GM03348 (cell line): ENCODE measurements around the gene CTNNA1.

Experiments
- DNase-seq: peaks from one replicate; pipeline ENCODE4 v3.0.0; 2012; ENCODE audit warnings: low spot score

The CTNNA1 gene

DNA sequence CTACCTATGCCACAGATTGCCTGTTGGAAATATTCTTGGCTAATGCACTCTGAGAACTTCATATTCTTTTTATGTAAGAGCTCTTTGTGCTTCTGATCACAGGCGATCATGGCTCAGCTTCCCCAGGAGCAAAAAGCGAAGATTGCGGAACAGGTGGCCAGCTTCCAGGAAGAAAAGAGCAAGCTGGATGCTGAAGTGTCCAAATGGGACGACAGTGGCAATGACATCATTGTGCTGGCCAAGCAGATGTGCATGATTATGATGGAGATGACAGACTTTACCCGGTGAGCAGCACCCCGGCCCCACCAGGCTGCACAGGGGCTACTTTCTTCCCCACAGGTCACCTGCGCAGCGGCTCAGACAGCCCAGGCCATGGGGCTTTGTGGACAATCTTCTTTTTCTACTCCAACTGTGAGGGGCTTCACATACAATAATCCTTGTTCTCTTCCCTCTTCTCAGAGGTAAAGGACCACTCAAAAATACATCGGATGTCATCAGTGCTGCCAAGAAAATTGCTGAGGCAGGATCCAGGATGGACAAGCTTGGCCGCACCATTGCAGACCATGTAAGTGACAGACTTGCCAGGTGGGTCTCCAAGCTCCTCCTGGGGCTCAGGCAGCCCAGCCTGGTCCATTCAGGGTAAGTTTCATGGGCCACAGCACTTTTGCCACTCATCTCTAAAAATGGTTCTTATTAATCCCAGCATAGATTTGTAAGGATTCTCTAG is 177.3 kb downstream of the CTNNA1 start:
- DNase-seq: no peak

DNA sequence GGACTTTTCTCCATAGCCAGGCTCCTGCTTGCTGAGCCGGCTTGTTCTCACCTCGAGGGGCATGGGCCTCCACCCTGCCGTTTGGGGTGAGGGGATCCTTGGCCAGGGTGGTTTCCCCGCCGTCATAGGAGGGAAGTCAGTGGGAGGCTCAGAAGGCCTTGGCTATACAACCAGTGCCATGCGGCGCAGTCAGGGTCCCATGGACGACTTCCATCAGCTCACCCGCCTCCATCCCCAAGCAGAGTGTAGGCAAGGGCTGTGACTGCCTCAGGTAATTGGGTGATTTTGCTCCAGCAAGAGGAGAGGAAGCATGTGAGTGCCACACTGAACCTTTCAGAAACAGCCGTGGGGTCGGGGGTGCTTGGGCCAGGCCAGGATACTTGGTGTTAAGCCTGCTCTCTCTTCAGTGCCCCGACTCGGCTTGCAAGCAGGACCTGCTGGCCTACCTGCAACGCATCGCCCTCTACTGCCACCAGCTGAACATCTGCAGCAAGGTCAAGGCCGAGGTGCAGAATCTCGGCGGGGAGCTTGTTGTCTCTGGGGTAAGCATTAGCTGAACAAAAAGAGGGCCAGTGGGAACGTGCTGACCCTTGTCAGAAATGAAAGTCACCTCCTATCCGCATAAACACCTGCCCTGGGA is 179.1 kb downstream of the CTNNA1 start:
- DNase-seq: no peak

DNA sequence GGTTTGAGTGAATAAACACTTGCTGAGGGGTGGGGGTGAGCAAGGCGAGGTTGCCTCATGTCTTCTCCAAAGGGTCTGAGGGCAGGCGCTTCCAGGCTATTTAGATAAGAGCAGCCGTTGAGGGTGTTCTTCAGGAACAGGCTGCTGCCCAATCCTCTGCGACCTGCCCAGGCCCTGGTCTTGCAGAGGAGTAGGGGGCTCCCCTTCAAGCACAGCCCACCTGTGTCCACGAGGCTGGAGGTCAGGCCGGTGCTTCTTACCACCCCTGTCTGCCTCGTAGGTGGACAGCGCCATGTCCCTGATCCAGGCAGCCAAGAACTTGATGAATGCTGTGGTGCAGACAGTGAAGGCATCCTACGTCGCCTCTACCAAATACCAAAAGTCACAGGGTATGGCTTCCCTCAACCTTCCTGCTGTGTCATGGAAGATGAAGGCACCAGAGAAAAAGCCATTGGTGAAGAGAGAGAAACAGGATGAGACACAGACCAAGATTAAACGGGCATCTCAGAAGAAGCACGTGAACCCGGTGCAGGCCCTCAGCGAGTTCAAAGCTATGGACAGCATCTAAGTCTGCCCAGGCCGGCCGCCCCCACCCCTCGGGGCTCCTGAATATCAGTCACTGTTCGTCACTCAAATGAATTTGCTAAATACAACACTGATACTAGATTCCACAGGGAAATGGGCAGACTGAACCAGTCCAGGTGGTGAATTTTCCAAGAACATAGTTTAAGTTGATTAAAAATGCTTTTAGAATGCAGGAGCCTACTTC is 180.5 kb downstream of the CTNNA1 start:
- DNase-seq: no peak

DNA sequence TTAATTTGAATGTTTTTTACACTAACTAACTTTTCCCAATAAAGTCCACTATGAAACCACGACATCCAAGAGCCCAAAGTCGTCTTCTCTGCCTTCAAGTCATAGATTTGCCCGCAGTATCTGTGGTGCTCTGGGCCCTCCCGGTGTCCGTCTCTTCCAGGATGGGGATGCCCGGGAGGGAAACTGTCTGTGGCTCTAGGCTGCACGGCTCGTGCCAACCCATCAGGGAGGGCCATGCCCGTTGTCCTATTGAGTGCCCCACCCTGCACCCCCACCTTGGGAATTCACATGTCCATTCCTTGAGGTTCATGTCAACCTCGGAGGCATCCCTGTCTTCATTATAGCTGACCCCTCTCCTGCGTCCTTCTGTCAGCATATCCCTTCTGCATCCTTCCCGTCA is 181.7 kb downstream of the CTNNA1 start:
- DNase-seq: no peak

DNA sequence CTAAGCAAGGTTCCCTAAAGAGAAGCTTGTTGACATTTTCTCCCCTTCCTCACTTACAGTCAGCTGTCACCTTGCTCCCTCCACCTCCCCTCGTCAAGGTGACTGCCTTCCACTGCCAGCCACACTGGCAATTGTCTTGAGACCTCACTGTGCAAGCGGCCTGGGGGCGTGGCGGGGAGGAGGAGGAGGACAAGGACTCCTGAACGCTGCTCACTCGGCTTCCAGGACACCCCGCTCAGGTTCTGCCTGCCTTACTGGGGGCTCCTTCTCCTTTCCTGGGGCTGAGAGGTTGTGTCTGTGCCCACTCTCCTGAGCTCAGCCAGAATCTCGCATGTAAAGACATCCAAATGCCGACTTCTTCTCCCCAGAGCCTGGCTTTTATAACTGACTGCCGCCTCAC is 182.2 kb downstream of the CTNNA1 start:
- DNase-seq: no peak

DNA sequence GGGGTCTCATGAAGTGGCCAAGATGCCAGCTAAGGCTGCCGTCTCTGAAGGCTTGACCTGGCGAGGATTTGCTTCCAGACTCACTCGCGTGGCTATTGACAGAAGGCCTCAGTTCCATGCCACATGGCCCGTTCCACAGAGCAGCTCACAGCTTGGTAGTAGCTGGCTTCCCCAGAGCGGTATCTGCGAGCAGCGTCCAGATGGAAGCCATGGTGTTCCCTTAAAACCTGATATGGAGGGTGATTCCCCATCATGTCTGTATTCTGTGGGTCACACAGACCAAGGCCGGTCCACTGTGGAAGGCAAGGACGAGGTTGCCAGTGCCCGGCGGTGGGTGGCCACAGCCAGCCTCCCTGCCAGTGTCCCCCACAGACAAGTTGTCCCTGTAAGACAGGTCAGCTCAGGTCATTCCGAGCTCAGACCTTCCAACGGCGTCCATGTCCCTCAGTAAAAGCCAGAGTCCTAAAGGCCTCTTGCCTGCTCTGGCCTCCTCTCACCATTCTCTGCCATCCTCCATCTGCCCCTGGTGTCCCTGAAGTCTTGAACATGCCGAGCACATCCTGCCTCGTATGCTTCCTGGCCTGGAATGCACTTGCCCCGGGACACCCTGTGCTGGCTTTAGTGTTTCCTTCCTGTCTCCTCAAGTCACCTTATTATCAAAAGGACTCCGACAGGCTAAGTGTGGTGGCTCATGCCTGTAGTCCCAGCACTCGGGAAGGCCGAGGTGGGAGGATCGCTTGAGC is 183.2 kb downstream of the CTNNA1 start:
- DNase-seq: no peak

DNA sequence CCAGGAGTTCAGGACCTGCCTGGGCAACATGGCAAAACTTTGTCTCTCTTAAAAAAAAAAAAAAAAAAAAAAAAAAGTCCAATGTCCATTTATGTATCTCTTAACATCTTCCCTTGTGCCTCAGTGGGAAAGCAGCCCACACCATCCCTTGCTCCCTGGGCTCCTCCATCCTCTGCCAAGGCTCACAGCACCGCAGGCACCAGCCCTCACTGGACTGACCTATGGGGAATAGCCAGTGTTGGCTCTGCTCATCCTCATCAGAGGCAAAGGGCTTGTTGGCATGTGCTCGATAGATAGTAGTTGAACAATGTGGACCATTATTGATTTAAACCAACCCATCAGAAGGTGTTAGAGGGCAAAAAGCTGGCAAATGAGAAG is 183.7 kb downstream of the CTNNA1 start:
- no peak for DNase-seq

DNA sequence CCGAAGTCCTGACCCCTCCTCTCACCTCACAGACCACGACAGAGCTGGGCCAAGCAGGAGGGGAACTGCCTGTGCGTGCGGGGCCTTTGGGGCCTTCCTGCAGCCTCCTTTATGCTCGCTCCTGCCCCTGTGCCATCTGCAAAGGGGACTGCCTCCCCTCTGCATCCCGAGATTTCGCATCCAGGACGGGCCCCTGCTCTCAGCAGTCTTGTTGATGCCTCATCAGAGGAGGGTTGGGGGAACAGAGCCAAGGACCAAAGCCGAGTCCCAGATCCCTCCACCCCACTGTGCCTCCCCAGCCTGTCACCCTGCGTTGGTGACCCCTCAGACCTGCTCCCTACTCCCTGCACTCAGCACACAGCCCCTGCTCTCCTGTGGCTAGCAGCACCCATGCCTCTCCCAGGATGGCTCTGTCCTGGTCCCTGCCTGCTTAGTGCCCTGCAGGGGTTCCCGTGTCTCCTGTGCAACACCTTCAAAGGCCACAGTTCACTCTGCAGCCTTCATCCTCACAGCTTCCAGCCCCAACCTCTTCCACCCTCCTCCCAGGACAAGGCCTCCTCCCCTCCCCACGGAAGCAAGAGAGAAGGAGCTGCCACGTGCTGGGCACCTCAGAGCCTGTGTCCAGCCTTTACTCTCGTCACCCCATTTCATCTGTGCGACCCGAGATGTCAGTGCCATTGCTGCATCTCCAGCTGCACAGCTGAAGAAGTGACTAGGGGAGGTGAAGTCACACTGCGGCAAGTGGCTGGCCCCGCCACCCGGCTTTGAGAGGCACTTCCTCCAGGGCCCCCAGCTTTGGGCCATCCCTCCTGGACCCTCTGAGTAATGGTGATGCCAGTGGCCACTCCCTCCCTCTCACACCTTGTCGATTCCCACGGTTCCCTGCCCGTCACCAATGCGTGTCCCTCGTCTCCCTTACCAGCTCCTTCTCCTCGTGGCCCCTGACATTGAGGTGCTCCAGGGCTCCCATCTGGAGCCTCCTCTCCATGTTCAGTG is 184.5 kb downstream of the CTNNA1 start:
- no peak for DNase-seq

DNA sequence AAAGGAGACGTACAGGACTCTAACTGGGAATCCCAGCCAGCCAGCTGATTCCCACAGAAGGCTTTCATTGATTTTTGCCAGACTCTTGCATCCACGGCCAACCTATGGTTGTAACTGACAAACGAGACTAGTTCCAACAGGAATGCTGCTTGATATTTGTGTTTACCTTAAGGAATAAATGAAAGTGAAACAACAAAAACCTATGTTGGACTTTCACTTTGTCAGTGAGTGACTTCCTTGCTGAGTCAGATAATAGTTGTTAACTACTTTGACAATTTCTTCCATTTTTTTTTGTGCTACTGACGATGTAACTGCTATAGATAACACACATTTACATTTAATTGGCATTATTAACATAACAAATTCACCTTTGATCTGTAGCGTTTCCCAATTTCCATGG is 185.3 kb downstream of the CTNNA1 start:
- DNase-seq: no peak

DNA sequence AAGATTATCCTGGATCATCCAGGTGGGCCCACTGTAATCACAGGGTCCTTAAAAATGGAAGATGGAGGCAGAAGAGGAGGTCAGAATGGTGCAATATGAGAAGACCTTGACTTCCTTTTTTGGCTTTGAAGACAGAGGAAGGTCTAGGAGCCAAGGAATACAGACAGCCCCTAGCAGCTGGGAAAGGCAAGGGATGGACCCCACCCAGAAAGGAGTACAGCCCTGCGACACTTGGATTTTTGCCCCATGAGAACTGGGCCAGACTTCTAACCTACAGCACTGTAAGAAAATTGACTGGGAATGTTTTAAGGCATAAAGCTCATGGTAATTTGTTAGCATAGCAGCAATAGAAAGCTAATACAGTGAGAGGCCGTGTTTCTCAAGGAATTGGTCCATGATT is 188.8 kb downstream of the CTNNA1 start:
- no peak for DNase-seq

DNA sequence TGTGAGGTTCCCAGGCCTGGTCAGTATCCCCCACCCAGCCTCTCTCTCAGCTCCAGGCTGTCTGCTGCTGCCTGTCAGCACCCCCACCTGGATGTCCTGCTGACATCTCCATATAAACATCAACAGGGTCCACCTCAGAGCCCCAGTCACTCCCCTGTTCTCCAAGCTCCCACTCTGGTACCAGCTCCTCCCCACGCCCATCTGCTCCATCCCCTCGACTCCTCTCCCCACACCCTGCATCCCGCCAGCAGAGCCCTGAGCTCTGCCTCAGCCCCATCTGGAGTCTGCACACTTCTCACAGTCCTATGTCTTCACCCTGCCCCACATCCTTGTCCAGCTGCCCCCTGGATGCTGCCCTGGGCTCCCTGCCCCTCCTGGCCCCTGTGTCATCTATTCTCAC is 189.6 kb downstream of the CTNNA1 start:
- no peak for DNase-seq

DNA sequence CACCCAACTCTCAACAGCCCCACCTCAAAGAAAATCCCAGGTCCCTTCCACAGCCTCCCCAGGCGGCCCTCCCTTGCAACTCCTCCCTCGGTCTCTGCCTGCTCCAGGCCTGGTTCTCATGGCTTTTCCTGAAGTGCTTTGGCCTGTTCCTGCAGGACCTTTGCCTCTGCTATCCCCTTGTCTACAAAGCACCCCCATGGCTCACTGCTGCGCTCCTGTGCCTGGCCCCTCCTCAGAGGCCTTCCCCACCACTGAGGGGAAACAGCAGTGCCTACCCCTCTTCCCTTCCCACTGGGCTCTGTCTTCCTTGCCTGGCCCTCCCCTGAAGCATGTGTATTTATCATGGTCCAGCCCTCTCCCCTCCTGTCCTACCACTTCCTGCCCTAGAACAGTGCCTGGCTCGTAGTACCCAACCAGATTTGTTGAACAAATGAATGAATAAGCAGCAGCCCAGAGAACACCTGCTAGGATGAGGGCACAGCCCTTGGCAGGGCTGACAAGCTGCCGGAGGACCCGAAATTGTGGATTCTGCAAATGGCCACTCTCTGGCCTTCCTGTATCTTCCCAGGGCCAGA is 190.5 kb downstream of the CTNNA1 start:
- no peak for DNase-seq

DNA sequence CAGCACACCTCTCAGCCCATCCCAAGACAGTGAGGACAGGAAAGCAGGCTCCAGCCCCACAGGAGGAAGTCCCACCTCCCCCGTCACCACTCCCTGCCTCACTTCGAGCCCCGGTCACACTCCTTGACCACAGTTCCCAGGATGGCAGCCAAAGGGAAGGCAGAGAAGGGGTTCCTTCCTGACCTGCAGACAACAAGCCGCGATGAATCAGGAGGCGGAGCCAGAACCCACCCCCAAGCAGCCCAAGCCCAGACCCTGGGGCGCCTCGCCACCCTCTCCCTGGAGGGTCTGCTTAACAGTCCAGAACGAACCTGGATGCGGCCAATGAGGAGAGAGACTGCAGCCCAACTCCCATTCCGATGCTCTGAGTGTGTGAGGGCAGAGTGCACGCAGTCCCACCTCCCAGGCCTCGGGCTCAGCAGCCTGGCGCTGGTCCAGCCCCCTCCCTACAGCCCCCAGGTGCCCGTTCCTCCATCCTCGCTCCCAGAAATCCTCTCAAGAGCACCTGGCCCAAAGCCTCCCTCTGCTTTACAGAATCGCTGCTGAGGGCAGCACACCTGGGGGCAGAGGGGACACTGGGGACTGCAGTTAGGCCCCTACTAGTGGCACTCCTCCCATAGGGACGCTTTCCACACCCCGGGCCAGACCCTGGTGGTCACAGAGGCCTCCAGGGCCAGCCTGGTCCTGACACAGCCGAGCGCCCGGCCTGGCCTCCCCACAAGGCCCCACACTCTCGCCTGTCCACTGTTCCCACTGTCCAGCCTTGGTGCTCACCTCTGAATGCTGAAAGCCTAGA is 191.5 kb downstream of the CTNNA1 start:
- DNase-seq: no peak

DNA sequence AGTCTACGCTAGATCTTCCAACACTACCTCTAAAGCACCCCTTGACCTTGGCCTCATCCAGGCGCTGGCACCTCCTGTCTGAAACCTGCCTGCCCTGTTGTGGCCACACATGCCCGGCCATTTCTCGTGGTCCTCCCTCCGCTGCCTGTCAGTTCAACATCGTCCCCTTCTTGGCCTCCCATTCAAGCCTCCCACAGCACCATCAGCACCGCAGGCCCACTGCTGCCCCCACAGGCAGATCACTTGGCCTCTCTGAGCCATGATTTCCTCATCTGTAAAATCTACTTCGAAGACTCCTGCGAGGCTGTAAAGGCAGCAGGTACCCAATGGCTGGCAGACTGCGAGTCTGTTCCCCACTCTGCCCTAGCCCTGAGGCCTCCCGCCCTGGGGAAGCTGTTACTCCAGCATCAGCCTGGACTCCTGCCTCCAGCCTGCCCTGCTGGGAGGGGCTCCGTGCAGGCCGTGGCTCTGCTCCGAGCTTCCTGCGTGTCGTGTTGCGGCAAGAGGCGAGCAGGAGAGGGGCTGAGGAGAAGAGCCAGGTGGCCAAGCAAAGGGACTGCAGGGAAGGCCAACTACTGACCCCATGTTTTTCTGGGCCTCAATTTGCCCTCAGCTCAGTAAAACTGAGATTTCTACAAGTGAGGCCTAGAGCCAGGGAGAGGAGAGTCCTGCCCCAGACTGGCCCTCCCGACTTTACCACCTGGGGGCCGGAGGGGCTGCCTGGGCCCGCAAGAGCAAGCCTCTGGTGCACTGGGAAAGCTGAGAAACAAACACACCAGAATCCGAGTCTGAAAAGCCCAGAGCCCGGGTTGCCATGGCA is 192.4 kb downstream of the CTNNA1 start:
- no peak for DNase-seq

DNA sequence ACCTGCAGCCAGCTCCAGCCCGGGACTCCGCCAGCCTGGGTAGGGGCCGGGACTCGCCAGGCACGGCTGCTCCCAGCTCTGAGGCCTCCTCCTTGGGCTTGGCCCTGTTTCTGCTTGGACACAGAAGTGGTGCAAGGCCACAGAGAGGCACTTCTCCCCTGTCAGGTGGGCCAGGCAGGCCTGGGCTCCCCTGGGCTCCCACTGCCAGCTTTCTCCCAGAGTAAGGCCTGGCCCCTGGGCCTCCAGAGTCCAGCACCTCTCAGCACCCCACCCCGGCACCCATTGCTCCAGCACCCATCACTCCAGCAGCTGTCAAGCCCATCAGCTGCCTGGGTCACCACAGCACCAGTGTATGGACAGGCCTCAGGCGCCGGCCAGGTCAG is 193.0 kb downstream of the CTNNA1 start:
- no peak for DNase-seq

DNA sequence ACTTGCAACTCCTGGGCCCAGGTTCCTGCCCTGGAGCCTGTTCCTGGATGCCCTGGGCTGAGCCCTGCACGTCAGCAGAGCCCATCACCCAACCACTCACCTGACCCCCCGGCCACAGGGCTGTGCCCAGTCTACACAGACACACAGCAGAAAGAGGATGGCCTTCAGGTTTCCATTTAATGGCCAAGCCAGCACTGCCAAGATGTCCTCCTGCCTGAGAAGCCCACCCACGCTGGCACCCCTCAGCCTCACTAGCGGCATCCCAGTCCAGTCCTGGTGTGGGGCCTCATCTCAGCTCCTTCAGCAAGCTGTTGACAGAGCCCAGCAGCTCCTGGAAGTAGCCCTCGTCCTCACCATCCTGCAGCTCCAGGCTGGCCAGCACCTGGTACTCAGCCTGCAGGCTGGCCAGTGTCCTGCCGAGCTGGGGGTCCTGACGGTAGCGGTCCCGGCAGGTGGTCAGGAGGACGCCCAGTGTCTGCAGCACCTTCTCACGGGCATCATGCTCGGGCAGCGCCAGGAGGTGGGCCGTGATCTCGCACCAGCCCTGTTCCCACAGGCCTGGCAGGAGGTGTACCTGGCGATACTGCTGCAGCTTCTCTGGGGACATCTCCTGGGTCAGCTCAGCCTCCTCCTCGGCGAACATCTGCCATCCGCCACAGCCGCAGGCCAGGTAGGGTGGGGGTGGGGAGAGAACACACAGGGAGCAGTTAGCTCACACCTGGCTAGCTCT is 193.8 kb downstream of the CTNNA1 start:
- no peak for DNase-seq

DNA sequence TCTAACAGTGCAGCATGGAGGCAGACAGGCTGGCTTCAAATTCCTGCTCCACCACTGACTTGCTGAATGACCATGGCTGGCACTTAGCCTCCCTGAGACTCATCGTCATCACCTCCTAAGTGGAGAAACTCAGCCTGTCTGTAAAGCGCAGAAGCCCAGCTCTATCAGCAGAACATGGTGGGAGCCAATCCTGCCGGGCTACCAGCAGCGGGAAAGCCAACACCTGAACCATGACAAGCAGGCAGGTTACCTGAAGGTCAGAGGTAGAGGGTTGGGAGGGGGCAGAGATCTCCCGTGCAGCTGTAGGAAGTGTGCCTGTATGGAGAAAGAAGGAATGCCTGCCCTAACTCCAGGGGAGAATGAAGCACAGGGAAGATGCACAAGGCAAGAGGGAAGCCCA is 194.6 kb downstream of the CTNNA1 start:
- DNase-seq: no peak

DNA sequence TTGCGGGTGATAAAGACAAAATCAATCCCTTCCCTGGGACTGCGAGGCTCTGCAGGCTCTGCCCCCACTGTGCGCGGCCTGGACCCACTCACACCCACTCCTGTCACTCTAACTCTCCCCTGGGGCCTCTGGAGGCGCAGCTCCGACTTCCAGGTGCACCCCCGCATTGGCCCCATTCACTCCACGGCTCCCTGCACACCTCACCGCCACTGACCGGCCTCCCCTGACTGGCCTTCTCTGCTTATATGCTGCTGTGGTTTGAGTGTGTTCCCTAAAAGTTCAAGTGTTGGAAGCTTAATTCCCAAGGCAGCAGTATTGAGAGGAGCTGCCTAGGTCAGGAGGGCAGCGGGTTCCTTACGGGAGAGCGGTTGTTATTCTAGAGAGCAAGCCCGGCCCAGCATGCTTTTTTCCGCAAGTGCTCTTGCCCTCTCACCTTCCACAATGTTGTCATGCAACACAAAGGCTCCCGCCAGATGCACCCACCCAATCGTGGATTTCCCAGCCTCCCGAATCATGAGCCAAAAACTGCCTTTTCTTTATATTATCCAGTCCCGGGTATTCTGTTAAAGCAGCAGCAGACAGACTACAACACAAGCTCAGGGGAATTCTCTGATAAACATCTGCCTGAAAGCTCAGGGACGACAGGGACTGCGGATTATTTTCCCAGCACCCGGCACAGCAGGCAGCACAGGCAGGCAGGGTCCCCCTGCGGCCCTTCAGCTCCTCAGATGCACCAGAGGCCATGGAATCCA is 195.4 kb downstream of the CTNNA1 start:
- no peak for DNase-seq
